RPMI8226 (cell line): Measurements from ENCODE around the gene SLC22A6.
A peak's percentile ranks its signal among the peaks of the same experiment; 100 is the strongest.
"Not testable (repeated sequence)": the region's sequence is repeated elsewhere in the genome, so short reads cannot be mapped to it uniquely, and the experiment has no call there.

Experiments used
- DNase-seq: peaks from one replicate; pipeline ENCODE4 v3.0.0-alpha.2; 2015

The SLC22A6 gene

GRCh38 chr11:62983536-62984199 is 1.1 kb downstream of the SLC22A6 start:
- peak; percentile 42 for DNase-seq

DNA sequence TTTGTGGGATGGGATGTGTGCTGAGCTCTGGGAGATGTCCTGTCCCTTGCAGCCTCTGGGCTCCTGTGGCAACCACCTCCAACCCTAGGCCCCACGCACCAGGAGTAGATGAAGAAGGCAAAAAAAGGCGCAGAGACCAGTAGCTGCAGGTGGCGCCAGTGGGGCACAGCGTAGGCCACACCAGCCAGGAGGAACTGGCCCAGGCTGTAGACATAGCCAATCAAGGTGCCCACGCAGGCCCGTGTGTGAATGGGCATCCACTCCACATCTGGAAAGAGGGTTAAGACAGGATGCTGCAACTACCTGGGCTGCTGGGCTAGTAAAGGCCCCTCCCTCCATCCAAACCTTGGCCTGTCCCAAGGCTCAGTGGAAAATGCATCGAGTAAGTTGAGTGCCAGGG is 3.0 kb downstream of the SLC22A6 start:
- peak; percentile 17 for DNase-seq

- DNase-seq: peak; percentile 39
Observed at GRCh38 chr11:62980133-62980760, 4.5 kb downstream of the SLC22A6 start.

DNA sequence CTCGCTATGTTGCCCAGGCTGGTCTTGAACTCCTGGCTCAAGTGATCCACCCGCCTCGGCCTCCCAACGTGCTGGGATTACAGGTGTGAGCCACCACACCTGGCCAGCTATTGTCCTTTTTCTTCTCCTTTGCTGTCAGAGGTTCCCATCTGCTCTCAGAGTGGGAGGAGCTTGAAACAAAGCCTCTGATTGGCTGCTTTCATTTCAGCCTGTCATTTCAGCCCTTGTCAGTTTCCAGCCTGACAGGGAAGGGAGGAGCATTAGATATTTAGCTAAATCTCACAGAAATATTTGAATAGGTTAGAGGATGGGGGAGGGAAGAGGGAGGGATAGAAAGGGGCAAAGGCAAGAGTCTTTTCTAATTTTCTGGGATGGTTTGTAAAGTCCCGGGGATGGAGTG is 8.7 kb downstream of the SLC22A6 start:
- DNase-seq: peak; percentile 25

- DNase-seq: peak; percentile 84
Observed at GRCh38 chr11:62974848-62975522, 9.8 kb downstream of the SLC22A6 start.

DNA sequence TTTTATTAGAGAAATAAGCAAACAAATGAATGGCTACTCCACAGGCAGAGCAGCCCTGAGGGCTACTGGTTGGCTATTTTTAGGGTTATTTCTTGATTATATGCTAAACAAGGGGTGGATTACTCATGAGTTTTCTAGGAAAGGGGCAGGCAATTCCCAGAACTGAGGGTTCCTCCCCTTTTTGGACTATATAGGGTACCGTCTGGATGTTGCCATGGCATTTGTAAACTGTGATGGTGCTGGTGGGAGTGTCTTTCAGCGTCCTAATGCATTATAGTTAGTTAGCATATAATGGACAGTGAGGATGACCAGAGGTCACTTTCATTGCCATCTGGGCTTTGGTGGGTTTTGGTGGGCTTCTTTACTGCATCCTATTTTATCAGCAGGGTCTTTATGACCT is 19.2 kb downstream of the SLC22A6 start:
- no peak for DNase-seq

- no peak for DNase-seq
Observed at GRCh38 chr11:62962391-62962790, 22.4 kb downstream of the SLC22A6 start.

GRCh38 chr11:62961017-62961570 is 23.7 kb downstream of the SLC22A6 start:
- DNase-seq: no peak

GRCh38 chr11:62959422-62959980 is 25.3 kb downstream of the SLC22A6 start:
- no peak for DNase-seq

- peak; percentile 79 for DNase-seq
Observed at GRCh38 chr11:62958547-62959421, 26.0 kb downstream of the SLC22A6 start.

DNA sequence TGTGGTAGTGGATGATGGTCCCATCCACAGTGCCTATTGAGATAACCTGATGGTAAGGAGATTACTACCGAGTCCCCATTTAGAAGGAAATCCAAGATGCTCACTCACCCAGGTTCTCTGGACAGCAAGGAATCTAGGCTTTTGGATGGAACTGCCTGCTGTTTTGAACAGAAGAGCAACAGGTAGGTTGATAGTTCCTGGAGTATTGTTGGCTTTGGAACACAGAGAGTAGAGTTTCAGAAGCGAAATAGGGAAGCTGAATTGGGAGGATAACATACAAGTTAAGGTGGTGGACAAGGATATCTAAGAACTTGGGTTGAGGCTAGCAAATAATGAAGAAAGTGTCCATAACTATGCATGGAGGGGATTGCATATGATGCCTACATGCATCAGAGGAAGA is 27.6 kb downstream of the SLC22A6 start:
- no peak for DNase-seq

DNA sequence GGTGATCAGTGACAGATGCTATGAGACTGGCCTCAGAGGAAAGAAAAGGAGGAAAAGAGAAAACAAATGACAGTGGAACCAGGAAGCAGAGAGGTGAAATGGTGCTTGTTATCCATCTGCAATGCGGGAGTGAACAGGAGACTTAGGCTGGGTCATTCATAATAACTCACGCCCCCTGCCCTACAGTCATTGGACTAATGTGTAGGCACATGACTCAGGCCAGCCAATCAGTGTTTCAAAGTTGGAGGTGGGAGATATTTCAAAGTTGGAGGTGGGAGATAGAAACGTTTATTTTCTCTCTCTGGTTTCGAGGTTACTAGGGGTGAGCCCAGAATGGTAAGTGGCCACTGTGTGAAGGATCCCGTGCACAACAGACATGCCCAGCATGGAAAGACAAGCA is 30.3 kb downstream of the SLC22A6 start:
- no peak for DNase-seq

- no peak for DNase-seq
Observed at GRCh38 chr11:62953811-62954210, 31.0 kb downstream of the SLC22A6 start.

DNA sequence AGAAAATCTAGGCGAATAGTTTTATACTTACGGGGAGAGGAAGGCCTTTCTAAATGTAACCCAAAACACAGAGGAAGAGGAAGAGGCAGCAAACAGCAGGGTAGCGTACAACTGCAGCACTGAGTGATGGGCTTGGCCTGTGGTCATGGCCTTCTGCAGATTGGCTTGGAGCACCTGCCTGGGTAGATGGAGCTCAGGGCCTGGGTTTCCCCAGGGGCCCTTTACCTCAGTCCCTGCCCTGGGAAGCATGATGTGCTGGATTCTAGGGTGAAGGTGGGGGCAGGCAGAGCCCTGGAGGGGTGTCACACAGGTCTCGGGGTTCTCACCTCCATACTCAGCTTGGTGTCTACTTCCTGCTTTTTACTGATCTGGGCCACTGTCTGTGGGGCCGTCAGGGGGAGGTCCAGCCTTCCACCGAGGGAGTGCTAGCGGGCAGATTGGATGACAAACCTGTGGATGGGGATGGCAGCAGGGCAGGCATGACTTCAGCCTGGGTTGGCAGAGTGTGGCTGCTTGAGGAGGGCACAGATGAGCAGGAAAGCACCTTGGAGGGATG is 35.9 kb downstream of the SLC22A6 start:
- DNase-seq: no peak

DNA sequence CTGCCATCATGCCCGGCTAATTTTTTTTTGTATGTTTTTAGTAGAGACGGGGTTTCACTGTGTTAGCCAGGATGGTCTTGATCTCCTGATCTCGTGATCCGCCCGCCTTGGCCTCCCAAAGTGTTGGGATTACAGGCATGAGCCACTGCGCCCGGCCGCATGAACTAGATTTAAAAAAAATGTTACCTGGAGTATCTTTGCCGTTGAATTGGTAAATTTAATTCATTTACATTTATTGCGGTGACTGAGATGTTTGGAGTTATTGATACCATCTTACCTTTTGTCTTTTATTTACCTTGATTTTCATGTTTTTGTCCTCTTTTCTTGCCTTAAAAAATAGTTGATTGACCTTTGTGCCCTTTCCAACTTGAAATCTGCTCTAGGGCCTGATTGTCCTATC is 39.2 kb downstream of the SLC22A6 start:
- not testable (repeated sequence) for DNase-seq

DNA sequence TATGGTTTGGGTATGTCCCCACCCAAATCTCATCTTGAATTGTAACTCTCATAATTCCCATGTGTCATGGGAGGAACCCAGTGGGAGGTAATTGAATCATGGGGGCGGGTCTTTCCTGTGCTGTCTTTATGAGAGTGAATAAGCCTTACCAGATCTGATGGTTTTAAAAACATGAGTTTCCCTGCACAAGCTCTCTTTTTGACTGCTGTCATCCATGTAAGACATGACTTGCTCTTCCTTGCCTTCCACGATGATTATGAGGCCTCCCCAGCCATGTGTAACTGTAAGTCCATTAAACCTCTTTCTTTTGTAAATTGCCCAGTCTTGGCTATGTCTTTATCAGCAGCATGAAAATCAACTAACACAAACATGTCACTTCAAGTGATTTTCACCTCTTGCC is 47.2 kb downstream of the SLC22A6 start:
- not testable (repeated sequence) for DNase-seq

DNA sequence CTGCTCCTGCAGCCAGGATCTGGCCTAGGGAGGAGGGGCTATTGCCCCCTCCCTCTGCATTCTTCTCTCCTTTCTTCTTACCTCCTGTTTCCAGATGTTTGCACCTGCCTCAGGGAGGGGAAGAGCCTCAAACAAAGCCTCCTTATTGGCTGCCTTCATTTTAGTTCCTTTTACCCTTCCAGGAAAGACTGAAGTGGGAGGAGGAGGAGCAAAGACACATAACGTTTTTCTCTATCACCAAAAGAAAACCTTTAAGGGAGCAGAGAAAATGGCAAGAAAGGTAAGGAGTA is 50.3 kb downstream of the SLC22A6 start:
- DNase-seq: no peak

- DNase-seq: no peak
Observed at GRCh38 chr11:62933750-62934495, 50.8 kb downstream of the SLC22A6 start.

- DNase-seq: no peak
Observed at GRCh38 chr11:62933285-62933684, 51.5 kb downstream of the SLC22A6 start.

DNA sequence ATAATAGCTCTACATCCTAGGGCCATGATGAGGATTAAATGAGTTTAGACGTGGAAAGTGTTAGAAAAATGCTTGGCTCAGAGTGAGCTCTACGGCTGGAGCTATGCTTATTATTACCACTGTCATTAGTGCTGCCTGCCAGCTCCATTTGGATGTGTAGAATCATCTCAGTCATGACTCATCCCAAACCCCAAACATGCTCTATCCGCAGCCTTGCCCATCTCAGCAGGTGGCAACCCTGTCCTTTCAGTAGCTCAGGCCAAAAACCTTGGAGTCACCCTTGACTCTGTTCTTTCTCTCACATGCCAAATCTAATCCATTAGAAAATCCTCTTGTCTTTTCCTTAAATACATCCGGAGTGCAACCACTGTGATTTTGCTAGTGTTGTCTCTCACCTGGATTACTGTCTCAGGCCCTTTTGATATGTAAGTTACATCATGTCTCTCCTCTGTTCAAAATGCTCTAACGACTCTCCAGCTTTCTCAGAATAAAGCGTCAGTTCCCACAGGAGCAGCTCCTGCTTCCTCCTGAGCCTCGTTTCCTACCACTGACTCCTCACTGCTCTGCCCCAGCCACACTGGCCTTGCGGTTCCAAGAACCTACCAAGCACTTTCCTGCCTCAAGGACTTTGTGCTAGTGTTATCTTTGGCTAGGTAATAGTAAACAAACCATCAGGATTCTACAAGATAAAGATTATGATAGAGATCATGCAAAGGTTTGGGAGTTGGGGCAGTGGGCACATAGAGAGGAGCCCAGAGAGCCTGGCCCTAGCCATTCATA is 53.1 kb downstream of the SLC22A6 start:
- DNase-seq: no peak

GRCh38 chr11:62930666-62931065 is 54.1 kb downstream of the SLC22A6 start:
- no peak for DNase-seq
